Hematopoietic multipotent progenitor cell treated with erythropoietin and hydrocortisone succinate and interleukin-3 and kit ligand, for 17 days (in vitro differentiated cells): ENCODE measurements around the gene PPP1R1B.
"Not testable (repeated sequence)": the region's sequence is repeated elsewhere in the genome, so short reads cannot be mapped to it uniquely, and the experiment has no call there.

ENCODE experiments used
- DNase-seq: peaks from one replicate; pipeline ENCODE4 v3.0.0-alpha.2; 2015; ENCODE audit warnings: low spot score

The PPP1R1B gene

GRCh38 chr17:39626171-39627046, at the start of gene PPP1R1B:
PPP1R1B (plus strand) TSS chr17:39626952; CDS start chr17:39627393, 441 bp downstream.
- DNase-seq, result no peak

- DNase-seq, result no peak
These were observed 48.5 kb upstream of the PPP1R1B start for GRCh38 chr17:39578272-39578671.

- DNase-seq, result no peak
These were observed 47.3 kb upstream of the PPP1R1B start for GRCh38 chr17:39579318-39580081.

- no peak for DNase-seq
These were observed 46.7 kb upstream of the PPP1R1B start for GRCh38 chr17:39580082-39580468.

GRCh38 chr17:39581071-39581758, 45.5 kb upstream of the PPP1R1B start:
- DNase-seq, result no peak

GRCh38 chr17:39581759-39582085, 45.0 kb upstream of the PPP1R1B start:
- no peak for DNase-seq

GRCh38 chr17:39582658-39583057, 44.1 kb upstream of the PPP1R1B start:
- DNase-seq, result no peak

- DNase-seq, result not testable (repeated sequence)
These were observed 36.6 kb upstream of the PPP1R1B start for GRCh38 chr17:39590180-39590579.

- DNase-seq, result no peak
These were observed 34.5 kb upstream of the PPP1R1B start for GRCh38 chr17:39591958-39592954.

- DNase-seq, result no peak
These were observed 33.4 kb upstream of the PPP1R1B start for GRCh38 chr17:39593371-39593770.

- DNase-seq, result no peak
These were observed 31.5 kb upstream of the PPP1R1B start for GRCh38 chr17:39595294-39595693.

- no peak for DNase-seq
These were observed 30.7 kb upstream of the PPP1R1B start for GRCh38 chr17:39595928-39596510.

- DNase-seq, result no peak
These were observed 30.0 kb upstream of the PPP1R1B start for GRCh38 chr17:39596543-39597267.

GRCh38 chr17:39597372-39598046, 29.2 kb upstream of the PPP1R1B start:
- DNase-seq, result no peak

- DNase-seq, result no peak
These were observed 28.7 kb upstream of the PPP1R1B start for GRCh38 chr17:39598047-39598481.

GRCh38 chr17:39598630-39599003, 28.1 kb upstream of the PPP1R1B start:
- DNase-seq, result no peak

GRCh38 chr17:39599004-39599664, 27.6 kb upstream of the PPP1R1B start:
- DNase-seq, result no peak

- no peak for DNase-seq
These were observed 27.0 kb upstream of the PPP1R1B start for GRCh38 chr17:39599665-39600231.
